Breast epithelium (tissue), 3 donors: ENCODE results near the gene TPD52L1.

Source experiments
- CTCF ChIP-seq, 3 donors: fragments of 450-650 bp; IDR thresholded peaks; one replicate each; pipeline ENCODE4 v1.5.1; 2016 to 2017; ENCODE audit warnings: antibody characterized with exemption in 3 of 3, mild to moderate bottlenecking in 3 of 3, moderate library complexity in 3 of 3
- POLR2AphosphoS5 ChIP-seq, 3 donors: sonication (generic); formaldehyde crosslinking; IDR thresholded peaks; one replicate each; pipeline ENCODE4 v1.6.1; 2017; ENCODE audit warnings: antibody characterized with exemption in 3 of 3

- no peak for TF ChIP-seq CTCF (IDR thresholded peaks at IDR 0.05)
- TF ChIP-seq POLR2AphosphoS5 (IDR thresholded peaks at IDR 0.05) = no peak
These were observed 11.7 kb downstream of the TPD52L1 start for GRCh38 chr6:125165256-125165655.
